NCI-H526 treated with DMSO at 0.1 percent for 48 hours (cell line): ENCODE results near the gene CTCF.

Source experiments
- DNase-seq: peaks from one replicate; lab custom pipeline; 2025; lab: John Stamatoyannopoulos, UW

CTCF gene

DNA sequence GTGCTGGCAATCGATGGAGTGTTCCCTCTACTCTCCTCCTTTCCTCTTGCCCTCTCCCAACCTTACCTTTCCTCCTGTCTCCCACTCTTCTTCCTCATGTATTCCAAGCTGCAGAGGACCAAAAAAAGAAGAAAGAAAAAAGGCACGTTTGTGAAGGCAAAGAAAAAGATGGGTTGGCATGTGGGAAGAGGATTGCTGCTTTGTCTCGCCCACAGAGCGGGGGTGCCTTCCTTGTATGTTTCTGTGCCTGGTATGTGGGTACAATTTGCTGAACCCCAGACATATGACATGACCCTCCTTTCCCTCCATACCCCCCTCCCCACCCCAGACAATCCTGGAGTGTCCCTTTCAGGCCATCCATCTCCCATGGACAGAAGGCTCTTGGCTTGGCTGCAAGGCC is 13.1 kb upstream of the CTCF start:
- DNase-seq: no peak

DNA sequence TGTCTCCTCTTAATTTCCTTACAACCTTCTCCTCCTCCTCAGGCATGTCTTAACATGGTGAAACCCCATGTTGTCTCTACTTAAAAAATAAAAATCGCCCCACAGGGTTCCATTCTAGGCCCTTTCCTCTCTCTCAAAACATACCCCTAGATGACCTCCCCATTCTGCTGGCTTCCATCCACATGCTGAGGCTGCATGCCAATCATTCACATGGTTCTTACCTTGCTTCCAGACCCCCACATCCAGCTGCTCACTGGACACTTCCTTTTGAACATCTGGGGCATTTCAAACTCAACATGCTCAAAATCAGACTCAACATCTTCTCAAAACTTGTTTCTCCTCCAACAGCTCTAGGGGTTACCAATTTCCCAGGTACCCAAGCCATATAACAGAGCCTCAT is 12.4 kb upstream of the CTCF start:
- no peak for DNase-seq

DNA sequence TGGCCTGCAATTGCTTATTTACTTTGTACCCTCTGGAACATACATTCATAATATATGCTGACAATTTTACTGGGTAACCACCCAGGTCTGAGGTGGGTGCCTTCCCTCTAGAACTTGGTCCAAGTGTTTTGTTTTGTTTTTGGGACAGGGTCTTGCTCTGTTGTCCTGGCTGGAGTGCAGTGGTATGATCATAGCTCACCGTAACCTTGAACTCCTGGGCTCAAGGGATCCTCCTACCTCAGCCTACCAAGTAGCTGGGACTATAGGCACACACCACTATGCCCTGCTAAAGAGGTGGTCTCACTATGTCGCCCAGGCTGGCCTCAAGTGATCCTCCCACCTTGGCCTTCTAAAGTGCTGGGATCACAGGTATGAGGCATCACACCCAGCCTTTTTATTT is 11.2 kb upstream of the CTCF start:
- no peak for DNase-seq

DNA sequence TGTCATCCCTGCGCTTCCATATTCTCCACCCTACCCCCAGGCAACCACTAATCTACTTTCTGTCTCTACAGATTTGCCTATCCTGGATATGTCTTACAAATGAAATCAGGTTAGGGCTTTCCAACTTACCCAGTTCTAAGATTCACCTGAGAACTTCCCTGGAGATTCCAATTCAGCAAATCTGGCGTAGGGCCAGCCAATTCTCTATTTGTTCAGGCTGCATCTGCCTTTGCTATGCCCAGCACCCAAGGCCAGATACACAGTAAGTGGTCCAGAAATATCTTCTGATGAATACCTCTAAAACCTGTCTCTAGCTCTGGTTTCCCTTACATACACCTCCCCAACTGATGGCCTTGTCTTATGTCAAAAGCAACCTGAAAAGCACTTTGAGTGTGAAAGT is 10.4 kb upstream of the CTCF start:
- no peak for DNase-seq

DNA sequence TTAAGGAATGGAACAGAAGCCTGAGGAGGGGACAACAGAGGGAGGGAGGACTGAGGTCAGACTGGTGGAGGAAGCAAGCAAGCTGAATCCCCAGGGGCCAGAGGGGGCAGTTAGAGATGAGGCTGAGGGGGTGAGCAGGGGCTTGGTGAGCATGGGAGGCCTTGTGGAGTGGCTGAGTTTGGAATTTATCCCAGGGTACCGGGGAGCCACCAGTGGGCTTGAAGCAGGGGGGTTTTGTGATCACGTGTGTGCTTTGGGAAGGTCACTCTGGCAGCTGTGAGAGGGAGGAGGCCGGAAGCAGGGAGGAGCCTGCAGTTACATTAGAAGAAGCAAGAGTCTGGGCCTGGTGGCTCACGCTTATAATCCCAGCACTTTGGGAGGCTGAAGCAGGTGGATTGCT is 9.8 kb upstream of the CTCF start:
- DNase-seq: no peak

DNA sequence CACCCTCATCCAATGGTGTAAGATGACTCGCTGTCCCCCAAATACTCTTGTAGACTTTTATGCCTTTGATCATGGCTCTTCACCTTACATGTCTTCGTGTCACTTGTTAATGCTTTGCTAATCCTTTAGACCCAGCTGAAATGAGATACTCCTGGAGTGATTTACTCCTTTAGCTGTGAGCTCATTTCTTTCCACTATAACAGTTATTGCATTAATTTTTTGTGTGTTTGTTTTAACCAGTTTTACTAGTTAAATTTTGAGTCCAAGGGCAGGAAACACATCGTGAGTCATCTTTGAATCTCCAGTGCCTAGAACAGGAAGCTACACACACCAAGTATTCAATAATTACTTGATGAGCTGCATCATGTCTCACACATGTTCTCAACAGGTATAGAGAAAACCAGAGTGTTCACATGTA is 6.5 kb upstream of the CTCF start:
- no peak for DNase-seq

DNA sequence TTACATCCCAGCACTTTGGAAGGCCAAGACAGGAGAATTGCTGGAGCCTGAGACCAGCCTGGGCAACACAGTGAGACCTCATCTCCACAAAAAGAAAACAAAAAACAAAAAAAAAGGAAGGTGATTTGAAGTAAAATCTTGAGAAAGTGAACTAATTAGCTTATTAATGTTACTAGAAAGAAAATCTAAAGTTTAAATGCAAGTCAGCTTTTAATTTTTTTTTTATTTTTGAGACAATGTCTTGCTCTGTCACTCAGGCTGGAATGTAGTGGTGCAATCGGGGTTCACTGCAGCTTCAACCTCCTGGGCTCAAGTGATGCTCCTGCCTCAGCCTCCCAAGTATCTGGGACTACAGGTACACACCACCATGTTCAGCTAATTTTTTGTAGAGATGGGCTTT is 3.5 kb upstream of the CTCF start:
- no peak for DNase-seq

DNA sequence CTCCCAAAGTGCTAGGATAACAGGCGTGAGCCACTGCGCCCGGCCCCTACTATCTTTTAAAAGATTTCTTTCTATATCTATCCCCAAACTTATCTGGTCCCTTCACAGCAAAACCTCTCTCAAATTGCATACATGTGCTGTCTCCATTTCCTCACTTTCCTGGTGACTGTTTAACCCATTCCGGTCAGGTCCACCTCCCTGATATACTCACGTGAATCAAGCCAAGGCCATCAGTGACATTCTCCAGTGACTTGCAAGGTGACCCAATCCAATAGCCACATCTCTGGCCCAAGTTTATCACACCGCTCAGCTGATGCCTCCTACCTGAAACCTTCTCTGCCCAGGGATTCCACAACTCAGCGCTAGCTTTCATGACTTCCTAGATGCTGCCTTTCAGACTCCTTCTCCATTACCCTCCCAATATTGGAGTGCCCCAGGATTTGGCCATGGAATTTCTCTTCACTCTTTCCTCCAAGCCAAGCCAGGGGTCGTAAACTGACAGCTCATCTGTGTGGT is 1.4 kb upstream of the CTCF start:
- no peak for DNase-seq

DNA sequence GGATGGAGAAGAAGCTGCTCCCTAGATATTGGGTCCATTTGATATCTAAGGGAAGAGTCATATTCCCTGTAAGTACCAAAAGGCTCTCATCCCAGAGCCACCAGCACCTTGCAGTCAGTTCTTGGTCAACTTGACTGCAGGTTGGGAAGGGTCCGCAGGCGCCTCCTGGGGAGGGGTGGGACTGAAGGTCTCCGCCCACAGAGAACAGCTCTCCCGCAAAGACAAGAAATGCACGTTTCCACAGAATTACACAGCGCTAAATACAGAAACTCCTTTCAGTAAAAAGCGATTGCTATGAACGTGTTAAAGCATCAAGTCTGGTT is 864 bp upstream of the CTCF start:
- no peak for DNase-seq

DNA sequence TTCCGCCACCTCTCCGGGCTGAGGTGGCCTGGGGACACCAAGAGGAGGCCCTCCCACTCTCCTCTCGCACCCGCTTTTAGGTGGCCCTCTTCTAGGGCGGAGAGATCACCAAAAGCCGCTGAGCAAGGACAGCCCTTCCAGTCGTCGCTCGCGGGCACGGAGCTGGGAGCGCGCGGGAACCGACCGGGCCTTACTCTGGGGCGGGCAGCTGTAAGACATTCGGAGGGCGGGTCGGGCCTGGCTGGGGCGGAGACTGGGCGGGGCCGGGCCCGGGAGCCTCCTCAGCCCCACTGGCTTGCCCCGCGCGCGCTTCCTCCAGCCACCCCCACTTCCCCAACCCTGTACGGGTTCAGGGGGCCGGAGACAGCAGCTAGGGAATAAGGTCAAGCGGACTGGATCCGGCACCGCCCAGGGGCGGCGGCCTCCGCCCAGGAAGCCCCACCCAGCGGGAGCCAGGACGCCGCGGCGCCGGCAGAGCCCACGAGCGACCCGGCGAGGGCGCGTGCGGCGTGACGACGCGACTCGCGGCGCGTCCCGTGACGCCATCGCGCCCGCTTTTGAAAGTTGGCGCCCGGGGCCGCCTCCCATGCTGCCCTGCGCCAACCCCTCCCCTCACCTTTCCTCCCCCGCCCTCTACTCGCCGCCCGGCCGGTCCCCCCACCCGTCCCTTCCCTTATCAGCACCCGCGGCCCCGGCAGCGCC is 351 bp upstream of the CTCF start:
- peak; percentile 78 for DNase-seq

DNA sequence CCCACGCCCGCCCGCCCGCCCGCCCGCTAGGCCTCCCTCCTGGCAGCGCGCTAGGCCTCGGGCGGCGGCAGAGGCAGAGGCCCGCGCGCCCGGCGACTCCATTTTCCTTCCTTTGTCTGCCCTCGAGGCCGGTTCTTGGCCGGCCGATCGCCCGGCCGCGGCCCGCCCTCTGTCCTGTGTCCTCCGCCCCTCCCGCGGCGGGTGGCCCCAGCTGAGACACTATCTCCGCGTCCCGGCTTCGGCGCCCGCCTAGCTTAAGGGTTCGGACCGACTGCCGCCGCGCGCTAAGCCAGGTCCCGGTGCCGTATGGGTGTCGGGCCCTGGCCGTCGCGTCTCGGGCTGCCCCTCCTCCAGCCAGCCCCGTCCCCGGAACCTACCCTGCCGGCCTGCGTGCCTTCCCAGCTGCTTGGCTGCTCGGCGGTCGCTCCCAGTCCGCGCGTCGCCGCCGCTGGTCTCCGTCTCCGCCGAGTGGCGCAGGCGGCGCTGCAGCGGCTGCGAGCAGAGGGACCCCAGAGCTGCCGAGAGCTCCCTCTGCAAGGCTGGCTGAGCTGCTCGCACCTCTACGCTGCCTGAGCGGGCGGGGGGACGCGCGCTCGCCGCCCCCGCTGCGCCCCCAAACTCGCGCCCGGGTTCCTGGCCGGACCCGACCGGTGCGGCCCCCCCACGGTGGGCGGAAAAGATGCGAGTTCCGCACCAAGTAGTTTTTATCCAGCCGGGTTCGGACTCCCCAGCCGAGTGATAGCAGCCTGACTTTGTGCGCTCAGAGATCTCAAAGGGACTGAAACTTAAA is 787 bp downstream of the CTCF start:
- DNase-seq: no peak

DNA sequence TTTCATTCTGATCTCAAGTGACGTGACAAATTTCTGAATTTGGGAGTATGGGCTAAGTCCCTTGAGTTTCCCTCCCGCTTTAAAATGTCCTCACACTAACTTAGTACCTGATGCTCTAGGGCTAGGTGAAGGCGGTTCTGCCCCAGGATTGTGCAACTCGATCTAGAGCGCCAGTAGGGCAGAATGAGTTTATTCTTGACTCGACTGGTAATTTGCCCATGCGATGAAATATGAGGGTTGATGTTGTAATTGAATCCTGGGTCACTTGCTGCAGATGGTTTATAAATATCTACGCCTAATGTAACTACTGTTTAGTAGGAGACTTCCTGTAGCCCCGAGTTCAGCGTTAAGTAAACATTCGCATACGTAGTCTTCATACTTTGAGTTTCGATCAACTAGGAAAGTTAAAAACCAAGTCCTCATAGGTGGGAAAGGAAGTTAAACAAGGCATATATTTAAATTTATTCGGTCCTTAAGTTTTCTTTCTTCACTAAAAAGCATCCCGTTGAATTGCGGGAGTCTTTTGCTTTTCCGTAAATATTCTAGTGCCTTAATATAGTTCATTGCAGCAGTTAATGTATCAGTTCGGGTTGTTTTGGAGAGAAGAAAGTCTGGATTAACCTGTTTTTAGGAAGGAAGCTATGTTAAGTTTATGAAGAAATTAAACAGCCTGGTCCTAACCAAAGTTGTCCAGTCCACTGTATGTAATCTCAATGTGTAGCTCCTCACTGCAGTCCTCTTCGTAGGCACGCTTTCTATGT is 1.6 kb downstream of the CTCF start:
- DNase-seq: peak; percentile 9

DNA sequence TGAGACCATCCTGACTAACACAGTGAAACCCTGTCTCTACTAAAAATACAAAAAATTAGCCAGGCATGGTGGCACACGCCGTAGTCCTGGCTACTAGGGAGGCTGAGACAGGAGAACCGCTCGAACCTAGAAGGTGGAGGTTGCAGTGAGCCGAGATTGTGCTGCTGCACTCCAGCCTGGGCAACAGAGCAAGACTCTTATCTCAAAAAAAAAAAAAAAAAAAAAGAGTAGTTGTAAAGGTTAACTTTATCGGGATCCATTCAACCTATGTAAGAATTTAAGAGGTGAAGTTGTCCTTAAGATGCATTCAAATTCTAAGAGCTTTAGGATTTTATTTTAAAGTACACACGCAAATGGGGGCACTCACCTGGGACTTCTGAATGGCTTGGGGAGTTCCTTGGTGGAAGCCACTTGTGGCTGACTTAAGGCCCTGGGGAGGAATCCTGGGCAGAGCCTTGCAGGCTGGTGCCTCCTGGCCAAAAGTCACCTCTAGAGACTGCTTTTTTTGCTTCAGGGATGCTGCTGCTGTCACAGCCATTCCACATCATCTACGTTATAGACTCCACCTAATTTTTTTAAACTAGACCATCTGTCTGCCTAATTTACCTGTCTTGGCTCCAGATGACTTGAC is 3.3 kb downstream of the CTCF start:
- DNase-seq: no peak

DNA sequence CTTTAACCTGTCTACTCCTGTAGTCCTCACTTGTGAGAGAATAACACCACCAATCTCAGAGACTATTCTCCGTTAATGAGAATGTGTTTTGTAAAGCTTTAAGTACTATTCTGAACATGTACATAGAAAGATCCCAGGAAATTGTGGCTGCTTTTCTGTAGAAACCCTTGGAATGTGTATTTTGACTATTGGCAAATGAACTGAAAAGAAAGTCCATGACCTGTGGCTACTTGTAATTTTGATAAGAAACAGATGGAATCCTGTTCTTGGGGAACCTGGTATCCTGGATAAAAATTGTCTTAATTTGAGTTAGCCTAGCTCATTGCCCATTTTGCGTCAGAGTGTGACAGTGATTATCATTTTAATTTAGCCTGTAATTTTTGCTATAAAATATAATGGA is 9.1 kb downstream of the CTCF start:
- DNase-seq: no peak

DNA sequence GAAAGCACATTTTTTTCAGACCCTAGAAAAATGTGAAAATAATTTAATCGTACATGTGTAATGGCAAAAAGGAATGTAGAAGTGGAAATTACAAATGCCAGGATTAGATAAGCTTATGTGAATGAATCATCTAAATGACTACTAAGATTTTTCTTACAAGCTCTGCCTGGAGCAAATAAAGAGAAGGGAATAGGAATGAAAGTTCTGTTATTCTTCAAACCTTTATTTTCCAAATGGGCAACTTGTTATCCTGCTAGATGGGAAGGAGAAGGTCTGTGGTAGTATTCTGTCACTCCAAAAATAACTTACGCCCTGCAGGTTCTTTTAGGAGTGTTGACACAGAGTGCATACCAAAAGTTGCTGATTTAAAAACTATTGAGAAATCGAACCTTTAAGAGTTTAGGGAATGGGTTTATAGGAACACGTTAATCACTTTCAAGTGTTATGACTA is 9.7 kb downstream of the CTCF start:
- no peak for DNase-seq

DNA sequence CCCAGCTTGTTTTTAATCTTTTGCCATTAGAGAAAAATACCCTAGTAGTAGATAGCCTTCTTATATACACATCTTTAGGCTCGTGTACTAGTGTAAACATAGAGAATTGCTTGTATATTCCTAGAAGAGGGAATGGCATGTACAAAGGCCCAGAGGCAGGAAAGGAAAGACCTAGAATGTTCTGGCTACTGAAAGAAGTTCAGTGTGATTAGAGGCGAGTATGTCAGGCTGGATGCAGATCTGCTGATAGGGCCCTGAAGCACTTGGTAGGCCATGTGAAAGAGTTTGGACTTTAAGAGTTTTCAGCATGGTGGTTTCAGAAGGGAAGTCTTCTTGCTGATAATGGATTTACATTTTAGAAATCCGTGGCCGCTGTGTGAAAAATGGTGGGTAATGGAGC is 17.4 kb downstream of the CTCF start:
- no peak for DNase-seq

DNA sequence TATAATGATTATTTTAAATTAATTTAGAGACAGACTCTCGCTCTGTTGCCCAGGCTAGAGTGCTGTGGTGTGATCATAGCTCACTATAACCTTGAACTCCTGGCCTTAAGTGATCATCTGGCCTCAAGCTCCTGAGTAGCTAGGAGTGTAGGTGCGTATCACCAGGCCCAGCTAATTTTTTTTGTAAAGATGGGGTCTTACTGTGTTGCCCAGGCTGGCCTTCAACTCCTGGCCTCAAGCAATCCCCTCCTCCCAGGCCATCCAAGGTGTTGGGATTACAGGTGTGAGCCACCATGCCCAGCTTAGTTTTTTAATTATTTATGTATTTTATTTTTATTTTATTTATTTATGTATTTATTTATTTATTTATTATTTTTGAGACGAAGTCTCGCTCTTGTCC is 17.9 kb downstream of the CTCF start:
- DNase-seq: no peak

DNA sequence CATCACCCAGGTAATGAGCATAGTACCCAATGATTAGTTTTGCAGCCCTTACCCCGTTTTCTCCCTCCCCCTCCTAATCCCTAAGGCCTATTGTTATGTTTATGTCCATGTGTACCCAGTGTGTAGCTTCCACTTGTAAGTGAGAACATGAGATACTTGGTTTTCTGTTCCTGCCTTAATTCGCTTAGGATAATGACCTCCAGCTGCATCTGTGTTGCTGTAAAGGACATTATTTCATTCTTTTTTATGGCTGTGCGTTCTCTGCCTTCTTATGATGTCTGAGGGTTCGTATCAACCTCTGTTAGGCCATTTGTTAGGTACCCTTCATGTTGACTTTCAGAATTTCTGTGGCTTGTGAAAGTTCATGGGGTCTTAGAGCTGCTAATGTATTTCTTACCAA is 31.0 kb downstream of the CTCF start:
- no peak for DNase-seq

DNA sequence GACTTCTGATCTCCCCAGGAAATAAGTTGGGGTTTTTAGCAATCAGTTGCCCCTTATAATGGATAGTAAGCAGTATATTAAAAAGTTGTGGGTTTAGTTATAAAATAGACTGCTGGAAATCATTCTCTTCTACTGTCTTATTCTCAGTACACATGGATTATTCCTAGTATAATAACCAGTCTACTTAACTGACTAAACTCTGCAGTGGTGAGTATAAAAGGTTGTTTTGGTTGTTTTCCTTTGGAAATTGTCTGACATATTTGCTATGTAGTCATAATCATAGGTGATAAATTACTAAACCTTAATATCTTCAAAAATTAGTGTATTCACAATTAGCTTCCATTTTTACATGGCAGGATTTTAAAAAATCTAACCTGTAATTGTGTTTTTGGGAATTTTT is 31.4 kb downstream of the CTCF start:
- no peak for DNase-seq

DNA sequence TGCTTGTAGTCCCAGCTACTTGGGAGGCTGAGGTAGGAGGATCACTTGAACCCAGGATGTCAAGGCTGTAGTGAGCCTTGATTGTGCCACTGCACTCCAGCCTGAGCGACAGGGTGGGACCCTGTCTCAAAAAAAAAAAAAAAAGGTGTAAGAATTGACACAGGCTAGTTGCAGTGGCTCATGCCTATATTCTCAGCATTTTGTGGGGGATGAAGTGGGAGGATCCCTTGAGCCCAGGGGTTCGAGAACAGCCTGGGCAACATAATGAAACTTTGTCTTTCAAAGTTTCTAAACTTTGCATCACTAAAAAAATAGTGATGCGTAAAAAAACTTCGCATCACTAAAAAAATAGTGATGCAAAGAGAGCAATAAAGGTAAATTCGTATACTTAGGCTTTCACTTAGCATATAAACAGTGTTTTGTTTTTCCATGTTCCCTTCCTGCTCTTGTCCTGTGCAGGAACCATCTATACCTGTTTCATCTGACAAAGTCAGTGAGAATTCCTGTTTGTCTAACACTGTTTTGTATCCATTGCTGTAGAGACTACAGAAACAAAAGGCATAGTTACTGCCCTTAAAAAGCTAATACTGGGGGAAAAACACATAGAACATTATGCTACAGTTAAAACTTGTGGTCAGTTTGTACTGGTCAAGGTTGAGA is 32.1 kb downstream of the CTCF start:
- no peak for DNase-seq

DNA sequence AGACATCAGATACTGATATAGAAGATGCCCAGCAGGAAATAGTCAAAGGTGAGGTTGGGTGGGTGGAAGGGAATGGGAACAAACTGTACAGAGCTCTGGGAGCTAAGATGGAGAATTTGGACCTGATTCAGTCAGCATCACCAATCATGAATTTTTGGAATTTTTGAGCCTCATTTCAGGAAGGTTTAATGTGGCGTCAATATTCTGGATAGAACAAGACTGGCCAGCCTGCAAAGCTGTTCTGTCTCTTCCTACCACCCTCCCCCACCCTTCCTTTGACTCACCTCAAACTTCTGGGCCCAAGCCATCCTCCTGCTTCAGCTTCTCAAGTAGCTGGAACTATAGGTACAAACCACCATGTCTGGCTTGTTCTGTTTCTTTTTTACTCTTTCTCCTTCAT is 32.6 kb downstream of the CTCF start:
- no peak for DNase-seq

DNA sequence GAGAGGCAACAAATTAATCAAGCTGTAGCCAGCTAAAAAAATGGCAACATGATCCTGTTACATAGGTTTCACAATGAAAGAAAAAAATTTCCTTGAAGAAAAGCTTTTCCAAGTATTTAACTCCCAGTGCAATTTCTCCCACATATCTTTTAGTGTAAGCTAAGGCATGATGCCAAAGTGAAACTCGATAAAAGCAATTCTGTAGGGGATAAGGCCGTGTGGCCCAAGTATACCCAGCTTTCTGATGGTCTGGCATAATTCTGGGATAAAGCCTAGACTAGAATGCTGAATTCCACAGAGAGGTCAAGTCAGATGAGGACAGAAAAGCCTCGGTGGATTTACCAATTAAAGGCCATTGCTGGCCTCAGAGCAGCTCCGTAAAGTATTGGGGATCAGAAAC is 36.2 kb downstream of the CTCF start:
- no peak for DNase-seq
